ENCODE data around the gene PDE11A.

DNA sequence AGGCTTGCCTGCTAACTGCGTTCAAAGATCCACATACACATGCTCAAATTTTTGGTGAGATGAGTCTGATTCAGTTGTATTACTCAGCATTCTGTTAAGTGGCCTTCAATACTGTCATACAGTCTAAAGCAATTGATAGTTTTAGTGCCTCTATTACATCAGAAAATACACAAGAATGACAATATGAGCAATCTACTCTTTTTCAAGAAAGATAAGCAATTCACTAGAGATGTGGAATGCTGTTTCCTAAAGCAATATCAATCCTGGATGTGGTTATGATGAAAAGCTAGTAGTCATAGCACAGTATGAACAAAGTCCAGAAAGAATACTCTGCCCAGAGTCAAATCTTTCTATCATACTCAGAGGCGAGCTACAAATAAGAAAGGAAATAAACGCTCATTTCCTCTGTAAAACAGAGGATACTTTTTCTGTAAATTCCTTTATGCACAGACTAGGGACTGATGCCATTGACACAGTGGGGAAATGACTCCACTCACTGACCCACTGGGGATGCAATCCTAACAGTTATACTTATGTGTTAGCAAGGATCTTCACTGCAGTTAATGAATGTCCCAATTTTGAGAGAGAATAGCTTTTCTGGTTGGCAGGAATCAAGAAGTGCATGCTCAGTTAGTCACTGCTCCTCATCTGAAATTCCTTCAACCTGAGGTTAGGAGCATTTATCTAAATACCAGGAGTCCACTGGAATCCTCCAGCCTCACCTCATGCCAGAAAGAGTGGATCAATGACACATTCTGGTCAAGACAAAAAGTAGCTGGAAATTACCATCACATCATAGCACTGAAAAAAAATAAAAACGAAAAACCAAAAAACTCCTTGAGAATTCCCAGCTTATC is 83.3 kb downstream of the PDE11A start:
- TF ChIP-seq CTCF (IDR thresholded peaks at IDR 0.05) (no peak), POLR2A (IDR thresholded peaks at IDR 0.05) (no peak), EP300 (IDR thresholded peaks at IDR 0.05) (no peak)

Measured in tibial nerve (tissue), 4 donors.